OCI-LY3 (cell line): ENCODE results near the gene CABLES1.

Experiments
- H2AFZ ChIP-seq: fragments of 200-600, 300-600 bp; shearing (Covaris generic); 2 replicates; pipeline ENCODE4 v1.6.0; 2014; ENCODE audit warnings: antibody characterized with exemption, low read depth, low read length
- H3K27ac ChIP-seq: fragments of 200-600, 300-600 bp; sonication (generic); 2 replicates; pipeline ENCODE4 v1.5.1; 2014; ENCODE audit warnings: mild to moderate bottlenecking, low read length, moderate library complexity, mixed read lengths
- H3K27me3 ChIP-seq: fragments of 200-600, 300-600 bp; sonication (generic); 2 replicates; pipeline ENCODE4 v1.6.1; 2014; ENCODE audit warnings: low read depth, low read length, mixed read lengths
- H3K36me3 ChIP-seq: fragments of 200-600, 300-600 bp; sonication (generic); replicated peaks from 2 replicates; pipeline ENCODE3; 2014; ENCODE audit warnings: low read depth, low read length, mixed read lengths
- H3K4me1 ChIP-seq: fragments of 300-600, 200-600 bp; sonication (generic); 2 replicates; pipeline ENCODE4 v1.6.1; 2014; ENCODE audit warnings: low read length, mixed read lengths
- H3K4me2 ChIP-seq: fragments of 200-600, 300-600 bp; sonication (generic); 2 replicates; pipeline ENCODE4 v1.6.1; 2014; ENCODE audit warnings: low read length, mixed read lengths
- H3K4me3 ChIP-seq: fragments of 300-600, 200-600 bp; sonication (generic); 2 replicates; pipeline ENCODE4 v1.5.1; 2014; ENCODE audit warnings: antibody characterized with exemption, mild to moderate bottlenecking, low read length, moderate library complexity
- H3K79me2 ChIP-seq: fragments of 300-600, 200-600 bp; shearing (Covaris generic); 2 replicates; pipeline ENCODE4 v1.6.1; 2014; ENCODE audit warnings: mild to moderate bottlenecking, low read length, mixed read lengths
- H3K9ac ChIP-seq: fragments of 300-600, 200-600 bp; shearing (Covaris generic); 2 replicates; pipeline ENCODE4 v1.6.0; 2014; ENCODE audit warnings: mild to moderate bottlenecking, low read length, moderate library complexity
- H3K9me3 ChIP-seq: fragments of 200-600, 300-600 bp; shearing (Covaris generic); 2 replicates; pipeline ENCODE4 v1.6.1; 2014; ENCODE audit warnings: low read length, mixed read lengths; ENCODE audit not compliant: insufficient read depth
- H4K20me1 ChIP-seq: fragments of 200-600, 300-600 bp; sonication (generic); 2 replicates; pipeline ENCODE4 v1.6.1; 2016; ENCODE audit warnings: low read length, mixed read lengths; ENCODE audit not compliant: insufficient read depth
- EZH2phosphoT487 ChIP-seq: fragments of 200-600 bp; shearing (Covaris generic); IDR thresholded peaks from 2 replicates; pipeline ENCODE4 v1.6.1; 2018; ENCODE audit warnings: antibody characterized with exemption, mixed run types, low read depth
- TF ChIP-seq, protein P1 (sequence below): fragments of 200-600, 300-600 bp; sonication (generic); IDR thresholded peaks from 2 replicates; pipeline ENCODE4 v1.5.1; 2014; ENCODE audit warnings: antibody characterized with exemption, low read length, low read depth

The CABLES1 gene

DNA sequence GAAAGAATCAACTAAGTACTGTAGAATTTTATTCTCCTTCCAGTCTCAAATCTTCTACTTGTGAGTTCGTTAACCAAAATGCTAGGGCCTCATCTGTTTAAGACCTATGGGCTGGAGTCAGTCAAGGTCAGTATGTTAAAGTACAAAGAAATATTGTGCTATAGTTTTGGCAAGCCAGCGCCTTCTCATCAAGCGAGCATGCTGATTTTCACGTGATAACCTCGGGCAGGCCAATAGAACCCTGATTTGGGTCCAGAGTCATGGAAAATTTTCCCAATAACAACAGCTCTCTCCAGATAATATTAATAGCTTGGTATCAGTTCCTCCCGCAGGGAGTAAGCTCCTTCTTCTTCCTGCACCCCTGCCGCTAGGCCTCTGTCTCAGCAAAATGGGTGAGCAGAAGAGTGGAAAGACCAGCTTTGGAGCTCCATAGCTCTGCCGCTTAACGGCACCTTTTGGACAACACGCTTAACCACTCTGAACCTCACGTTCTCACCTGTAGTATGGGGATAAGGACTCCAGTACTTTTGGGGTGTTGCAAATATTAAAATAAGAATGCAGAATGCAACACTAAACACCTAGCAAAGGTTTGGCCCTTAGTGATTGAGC lies 11.7 kb downstream of the CABLES1 start:
- H3K9me3 ChIP-seq = no peaks in the 10 kb centered on the region
- H3K27me3 ChIP-seq = no peaks in the 10 kb centered on the region
- H3K79me2 ChIP-seq = peaks cover 80% of the 10 kb centered on the region
- no peak overlapping the region for H3K9ac ChIP-seq
- peaks cover 4% of the 10 kb centered on the region for H3K36me3 ChIP-seq
- peaks cover 70% of the 10 kb centered on the region for H4K20me1 ChIP-seq
- no peak overlapping the region for H3K4me2 ChIP-seq
- H3K4me3 ChIP-seq = no peak overlapping the region
- TF ChIP-seq, protein P1, sequence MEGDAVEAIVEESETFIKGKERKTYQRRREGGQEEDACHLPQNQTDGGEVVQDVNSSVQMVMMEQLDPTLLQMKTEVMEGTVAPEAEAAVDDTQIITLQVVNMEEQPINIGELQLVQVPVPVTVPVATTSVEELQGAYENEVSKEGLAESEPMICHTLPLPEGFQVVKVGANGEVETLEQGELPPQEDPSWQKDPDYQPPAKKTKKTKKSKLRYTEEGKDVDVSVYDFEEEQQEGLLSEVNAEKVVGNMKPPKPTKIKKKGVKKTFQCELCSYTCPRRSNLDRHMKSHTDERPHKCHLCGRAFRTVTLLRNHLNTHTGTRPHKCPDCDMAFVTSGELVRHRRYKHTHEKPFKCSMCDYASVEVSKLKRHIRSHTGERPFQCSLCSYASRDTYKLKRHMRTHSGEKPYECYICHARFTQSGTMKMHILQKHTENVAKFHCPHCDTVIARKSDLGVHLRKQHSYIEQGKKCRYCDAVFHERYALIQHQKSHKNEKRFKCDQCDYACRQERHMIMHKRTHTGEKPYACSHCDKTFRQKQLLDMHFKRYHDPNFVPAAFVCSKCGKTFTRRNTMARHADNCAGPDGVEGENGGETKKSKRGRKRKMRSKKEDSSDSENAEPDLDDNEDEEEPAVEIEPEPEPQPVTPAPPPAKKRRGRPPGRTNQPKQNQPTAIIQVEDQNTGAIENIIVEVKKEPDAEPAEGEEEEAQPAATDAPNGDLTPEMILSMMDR = no peak
- no peak for TF ChIP-seq EZH2phosphoT487
- H2AFZ ChIP-seq = no peak overlapping the region
- no peak overlapping the region for H3K27ac ChIP-seq
- peaks cover 12% of the 10 kb centered on the region for H3K4me1 ChIP-seq

DNA sequence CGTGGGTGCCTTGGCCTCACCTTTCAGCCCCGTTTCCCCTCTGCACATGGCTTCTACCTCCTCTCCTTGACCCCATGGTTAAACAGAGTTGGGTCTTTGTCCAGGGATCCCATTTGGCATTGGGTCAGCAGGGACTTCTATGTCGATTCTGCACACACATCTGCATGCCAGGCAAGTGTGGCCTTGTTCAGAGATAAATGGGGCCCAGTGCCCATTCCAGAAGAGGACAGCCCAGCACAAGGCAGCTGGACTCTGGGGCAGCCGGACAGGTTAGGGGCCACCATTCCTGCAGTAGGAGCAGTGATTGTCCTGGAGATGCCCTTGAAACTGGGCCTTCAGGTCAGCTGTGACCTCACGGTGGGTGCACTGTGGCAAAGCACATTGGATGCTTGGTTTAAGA lies 13.1 kb downstream of the CABLES1 start:
- no peaks in the 10 kb centered on the region for H3K9me3 ChIP-seq
- no peak overlapping the region for H2AFZ ChIP-seq
- no peak overlapping the region for H3K27ac ChIP-seq
- no peaks in the 10 kb centered on the region for H3K27me3 ChIP-seq
- H3K36me3 ChIP-seq = peaks cover 4% of the 10 kb centered on the region
- H3K79me2 ChIP-seq = peaks cover 69% of the 10 kb centered on the region
- H4K20me1 ChIP-seq = peaks cover 56% of the 10 kb centered on the region
- no peak overlapping the region for H3K4me3 ChIP-seq
- H3K9ac ChIP-seq = no peak overlapping the region
- H3K4me2 ChIP-seq = no peak overlapping the region
- TF ChIP-seq, protein P1 = no peak
- no peak for TF ChIP-seq EZH2phosphoT487
- no peaks in the 10 kb centered on the region for H3K4me1 ChIP-seq

DNA sequence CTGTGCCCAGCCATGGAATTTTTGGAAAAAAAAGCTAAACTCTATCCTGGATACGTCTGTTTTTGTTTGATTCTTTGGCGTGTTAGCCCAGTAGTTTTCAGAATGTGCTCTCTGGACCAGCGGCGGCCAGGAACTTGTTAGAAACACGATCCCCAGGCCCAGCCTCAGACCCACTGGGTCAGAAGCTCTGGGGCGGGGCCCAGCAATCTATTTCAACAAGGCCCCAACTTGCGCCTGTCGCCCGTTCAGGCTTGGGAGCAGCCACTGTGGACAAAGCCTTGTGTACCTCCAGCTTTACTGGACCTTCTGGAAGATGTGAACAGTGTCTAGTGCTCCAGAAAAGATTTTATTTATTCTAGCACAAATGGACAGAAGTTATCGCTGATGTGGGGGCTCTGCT lies 14.3 kb downstream of the CABLES1 start:
- H3K4me2 ChIP-seq = no peak overlapping the region
- no peaks in the 10 kb centered on the region for H3K4me1 ChIP-seq
- H3K27me3 ChIP-seq = no peaks in the 10 kb centered on the region
- peaks cover 9% of the 10 kb centered on the region for H3K36me3 ChIP-seq
- no peaks in the 10 kb centered on the region for H3K9me3 ChIP-seq
- TF ChIP-seq EZH2phosphoT487 = no peak
- TF ChIP-seq, protein P1 = no peak
- peaks cover 51% of the 10 kb centered on the region for H4K20me1 ChIP-seq
- no peak overlapping the region for H3K4me3 ChIP-seq
- no peak overlapping the region for H3K27ac ChIP-seq
- H3K79me2 ChIP-seq = peaks cover 64% of the 10 kb centered on the region
- no peak overlapping the region for H2AFZ ChIP-seq
- no peak overlapping the region for H3K9ac ChIP-seq

DNA sequence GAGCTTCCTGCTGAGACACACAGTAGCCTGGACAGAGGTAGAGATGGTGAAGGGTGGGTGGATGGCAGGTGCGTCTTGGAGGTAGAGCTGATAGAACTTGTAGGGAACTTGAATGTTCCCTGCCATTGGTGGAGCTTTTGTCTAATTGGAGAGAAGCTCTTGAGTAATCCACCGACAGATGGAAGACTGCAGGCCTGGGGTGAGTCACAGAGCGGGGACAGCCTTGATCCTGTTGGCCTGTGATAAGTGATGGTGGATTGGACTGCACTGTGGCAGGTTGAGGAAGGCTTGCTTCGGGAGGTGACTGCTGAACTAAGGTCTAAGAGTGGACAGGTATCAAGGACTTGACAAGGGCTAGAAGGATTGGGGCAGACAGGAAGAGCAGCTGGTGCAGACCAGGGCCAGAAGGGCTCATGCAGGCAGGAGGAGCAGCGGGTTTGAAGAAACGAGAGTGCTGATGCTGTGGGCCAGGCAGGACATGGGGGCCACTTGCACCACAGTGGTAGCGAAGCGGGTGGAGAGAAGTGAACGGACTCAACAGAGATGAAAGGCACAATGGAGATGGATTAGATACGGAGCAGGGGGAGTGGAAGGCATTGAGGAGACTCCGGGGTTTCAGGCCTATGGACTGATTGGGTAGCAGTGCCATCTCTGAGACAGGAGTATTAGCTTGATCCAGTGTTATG lies 16.3 kb downstream of the CABLES1 start:
- Histone ChIP-seq H3K4me2 (no peak overlapping the region), H3K9me3 (no peaks in the 10 kb centered on the region), H2AFZ (no peak overlapping the region), H3K79me2 (peaks cover 68% of the 10 kb centered on the region), H3K9ac (no peak overlapping the region), H3K4me1 (no peaks in the 10 kb centered on the region), H4K20me1 (peaks cover 57% of the 10 kb centered on the region), H3K36me3 (peaks cover 9% of the 10 kb centered on the region), H3K27me3 (no peaks in the 10 kb centered on the region), H3K4me3 (no peak overlapping the region), H3K27ac (no peak overlapping the region)
- TF ChIP-seq, protein P1 = no peak
- no peak for TF ChIP-seq EZH2phosphoT487
